DMS114 treated with DMSO at 0.1 percent for 48 hours (cell line): ENCODE data around the gene PPIL3.
"Not testable (repeated sequence)": the region's sequence is repeated elsewhere in the genome, so short reads cannot be mapped to it uniquely, and the experiment has no call there.

Source experiments
- DNase-seq: peaks from one replicate; lab custom pipeline; 2025; ENCODE audit not compliant: unreplicated experiment; lab: John Stamatoyannopoulos, UW

The PPIL3 gene

DNA sequence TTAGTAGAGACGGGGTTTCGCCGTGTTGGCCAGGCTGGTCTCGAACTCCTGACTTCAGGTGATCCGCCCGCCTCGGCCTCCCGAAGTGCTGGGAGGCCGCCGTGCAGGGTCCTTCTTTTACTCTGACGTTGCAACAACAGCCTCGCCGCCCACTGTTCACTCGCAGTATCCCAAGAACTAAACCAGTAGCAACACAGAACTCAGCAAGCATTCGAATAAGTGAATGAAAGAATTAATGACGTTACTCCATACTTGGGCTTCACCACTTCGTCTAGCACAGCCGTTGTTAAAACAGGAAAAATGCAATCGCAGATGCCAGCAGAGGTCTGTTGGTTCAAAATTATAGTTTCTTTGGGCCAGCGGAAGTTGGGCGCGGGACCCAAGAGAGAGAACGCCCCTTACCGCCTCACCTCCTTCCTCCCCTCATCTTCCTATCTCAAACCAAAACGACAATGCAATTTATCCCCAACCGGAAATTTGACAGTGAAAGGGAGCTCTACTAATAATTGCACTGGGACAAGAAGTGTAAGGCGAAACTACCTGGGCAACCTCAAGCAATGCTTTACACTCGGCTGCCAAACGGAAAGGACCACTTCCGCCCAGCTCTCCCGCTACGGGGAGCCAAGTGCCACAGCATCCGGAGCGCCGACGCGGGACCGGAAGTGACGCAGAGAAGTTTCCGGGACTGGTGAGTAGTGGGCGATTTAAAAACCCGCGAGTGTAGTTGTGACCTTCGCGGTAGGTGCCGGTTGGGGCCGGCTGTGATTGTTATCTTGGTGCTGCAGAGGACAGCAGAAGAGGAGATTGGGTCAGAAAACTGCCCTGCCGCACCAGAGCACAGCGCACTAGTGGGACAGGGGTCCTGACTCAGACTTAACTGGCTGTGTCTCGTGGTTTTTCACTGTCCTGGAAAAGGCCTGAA, at the start of gene PPIL3, which contains the start of gene NIF3L1:
PPIL3 (minus strand) TSS at position 374 of the 922 bp plus-strand sequence. CDS start 1,462 bp downstream, outside the sequence.
NIF3L1 (plus strand) TSS at position 668 of the 922 bp plus-strand sequence. CDS start 2,573 bp downstream, outside the sequence.
- peak; percentile 94 for DNase-seq

- no peak for DNase-seq
These were observed 42.2 kb upstream of the PPIL3 start for GRCh38 chr2:200930947-200931626.

- no peak for DNase-seq
These were observed 40.7 kb upstream of the PPIL3 start for GRCh38 chr2:200929334-200930249.

DNA sequence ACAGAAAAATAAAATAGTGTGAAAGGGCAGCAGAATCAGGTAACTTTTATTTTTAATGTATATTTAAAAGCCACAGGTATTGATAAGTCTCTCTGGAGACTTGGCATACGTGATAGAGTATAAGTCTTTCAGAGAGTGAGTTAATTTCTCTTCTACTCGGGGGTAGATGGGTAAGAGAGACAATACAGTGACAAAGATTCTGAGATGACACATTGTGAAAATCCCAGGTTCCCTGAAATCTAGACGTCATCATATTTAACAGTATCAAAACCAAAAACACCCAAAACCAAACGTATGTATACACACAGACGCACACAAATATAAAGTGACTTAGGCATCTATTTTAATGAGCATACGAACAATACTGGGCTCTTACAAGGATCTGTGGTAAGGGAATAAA, 33.6 kb upstream of the PPIL3 start:
- no peak for DNase-seq

- DNase-seq = no peak
These were observed 24.8 kb upstream of the PPIL3 start for GRCh38 chr2:200913654-200914053.

DNA sequence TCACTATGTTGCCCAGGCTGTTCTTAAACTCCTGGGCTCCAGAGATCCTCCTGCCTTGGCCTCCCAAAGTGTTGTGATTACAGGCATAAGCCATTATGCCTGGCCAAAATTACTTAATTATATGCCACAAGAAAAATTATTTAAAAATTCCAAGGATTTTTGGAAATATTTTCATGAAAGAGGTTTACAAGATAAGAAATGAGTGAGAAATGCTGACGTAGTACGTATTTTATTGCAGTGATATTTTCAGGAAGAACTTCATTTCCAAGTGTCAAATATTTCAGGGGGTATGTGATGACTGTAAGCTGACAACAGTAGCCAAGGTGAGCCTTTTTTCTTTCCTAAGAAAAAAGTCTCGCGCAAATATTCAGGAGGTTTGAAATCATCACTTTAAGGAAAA, 21.1 kb upstream of the PPIL3 start:
- no peak for DNase-seq

DNA sequence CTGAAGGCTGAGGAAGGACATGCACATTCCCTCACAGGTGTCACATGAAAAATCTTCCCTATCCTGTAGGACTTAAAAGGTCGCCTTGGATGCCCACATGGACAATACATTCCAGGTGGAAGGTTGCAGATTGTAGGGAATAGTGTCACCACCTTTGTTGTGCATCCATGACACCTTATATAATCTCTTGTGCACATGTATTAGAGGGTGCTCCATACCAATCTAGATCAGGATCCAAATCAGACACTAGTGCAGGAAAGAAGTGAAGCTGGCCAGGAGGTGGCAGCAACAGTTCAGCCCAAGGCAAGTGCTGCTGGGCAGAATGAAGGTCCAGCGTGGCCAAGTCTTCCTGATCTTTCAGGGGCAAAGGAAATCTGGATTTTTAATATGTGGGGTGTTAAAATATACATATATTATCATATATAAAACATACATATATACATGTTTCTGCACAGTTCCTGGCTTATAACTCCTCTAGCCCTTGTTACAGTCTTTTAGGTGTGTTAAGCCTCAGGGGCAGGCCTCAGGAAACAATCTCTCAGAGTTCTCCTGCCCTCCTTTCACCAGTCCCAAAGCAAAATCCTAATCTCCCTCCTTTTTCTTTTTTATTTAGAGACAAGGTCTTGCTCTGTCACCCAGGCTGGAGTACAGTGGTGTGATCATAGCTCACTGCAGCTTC, 16.9 kb upstream of the PPIL3 start:
- peak; percentile 70 for DNase-seq

- peak; percentile 74 for DNase-seq
These were observed 12.7 kb upstream of the PPIL3 start for GRCh38 chr2:200901459-200902072.

DNA sequence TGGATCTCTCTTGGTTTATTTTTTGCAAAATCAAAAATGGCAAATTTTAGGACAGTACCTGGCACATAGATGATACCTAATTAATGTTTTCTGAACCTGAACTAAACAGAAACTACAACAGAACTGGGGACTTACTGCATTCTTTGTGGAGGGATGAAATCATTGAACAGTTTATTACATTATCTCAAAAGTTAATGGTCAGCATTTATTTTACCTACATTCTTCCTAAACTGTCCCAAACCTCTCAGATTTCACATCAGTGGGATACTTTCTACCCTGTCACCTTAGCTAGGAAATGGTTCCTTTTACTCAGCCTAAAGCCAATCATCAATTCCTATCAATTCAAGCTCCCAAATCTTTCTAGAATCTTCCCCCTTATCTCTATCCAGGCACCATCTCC, 10.6 kb upstream of the PPIL3 start:
- DNase-seq = no peak

DNA sequence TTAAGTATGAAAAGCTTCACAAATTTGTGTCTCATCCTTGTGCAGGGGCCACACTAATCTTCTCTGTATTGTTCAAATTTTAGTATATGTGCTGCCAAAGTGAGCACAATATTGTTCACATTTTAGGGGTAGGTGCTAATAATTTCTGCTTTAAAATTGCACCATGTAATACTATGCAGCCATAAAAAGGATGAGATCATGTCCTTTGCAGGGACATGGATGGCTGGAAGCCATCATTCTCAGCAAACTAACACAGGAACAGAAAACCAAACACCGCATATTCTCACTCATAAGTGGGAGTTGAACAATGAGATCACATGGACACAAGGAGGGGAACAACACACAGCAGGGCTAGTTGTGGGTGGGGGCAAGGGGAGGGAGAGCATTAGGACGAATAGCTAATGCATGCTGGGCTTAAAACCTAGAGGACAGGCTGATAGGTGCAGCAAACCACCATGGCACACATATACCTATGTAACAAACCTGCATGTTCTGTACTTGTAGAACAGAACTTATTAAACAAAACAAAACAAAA, 7.1 kb downstream of the PPIL3 start:
- DNase-seq = not testable (repeated sequence)

DNA sequence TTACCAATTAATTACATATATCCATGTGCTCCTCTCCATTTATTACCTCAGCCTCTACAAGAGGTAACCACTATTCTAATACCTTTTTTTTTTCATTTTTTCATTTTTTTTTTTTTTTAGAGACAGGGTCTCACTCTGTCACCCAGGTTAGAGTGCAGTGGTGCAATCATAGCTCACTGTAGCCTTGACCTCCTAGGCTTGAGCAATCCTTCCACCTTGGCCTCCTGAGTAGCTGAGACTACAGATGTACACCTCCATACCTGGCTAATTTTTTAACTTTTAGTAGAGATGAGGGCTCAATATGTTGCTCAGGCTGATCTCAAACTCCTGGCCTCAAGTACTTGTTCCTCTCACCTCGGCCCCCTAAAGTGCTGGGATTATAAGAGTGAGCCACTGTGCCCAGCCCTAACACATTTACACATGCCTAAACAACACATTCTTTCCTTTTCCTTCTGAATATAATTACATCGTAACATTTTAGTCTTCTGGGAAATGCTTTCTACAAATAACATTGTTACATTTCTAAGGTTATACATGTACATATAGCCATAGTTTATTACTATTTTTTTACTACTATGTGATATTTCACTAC, 10.5 kb downstream of the PPIL3 start:
- DNase-seq = no peak

DNA sequence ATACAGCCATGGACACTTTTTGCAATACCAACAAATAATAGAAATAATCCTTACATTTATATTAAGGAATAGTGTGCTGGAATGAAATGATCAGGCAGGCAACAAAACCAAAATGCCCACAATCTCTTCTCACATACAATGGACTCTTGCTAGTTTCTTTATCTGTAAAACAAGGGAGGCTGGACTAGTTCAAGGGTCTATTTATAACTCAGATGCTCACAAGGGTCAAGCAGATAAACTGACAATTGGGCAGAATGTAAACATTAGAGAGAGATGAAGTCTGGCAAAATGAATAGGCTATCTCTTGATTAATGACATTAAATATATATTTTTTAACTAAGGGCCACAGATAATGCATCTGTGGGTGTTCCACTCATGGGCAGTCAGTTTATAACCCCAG, 11.4 kb downstream of the PPIL3 start:
- DNase-seq = no peak

DNA sequence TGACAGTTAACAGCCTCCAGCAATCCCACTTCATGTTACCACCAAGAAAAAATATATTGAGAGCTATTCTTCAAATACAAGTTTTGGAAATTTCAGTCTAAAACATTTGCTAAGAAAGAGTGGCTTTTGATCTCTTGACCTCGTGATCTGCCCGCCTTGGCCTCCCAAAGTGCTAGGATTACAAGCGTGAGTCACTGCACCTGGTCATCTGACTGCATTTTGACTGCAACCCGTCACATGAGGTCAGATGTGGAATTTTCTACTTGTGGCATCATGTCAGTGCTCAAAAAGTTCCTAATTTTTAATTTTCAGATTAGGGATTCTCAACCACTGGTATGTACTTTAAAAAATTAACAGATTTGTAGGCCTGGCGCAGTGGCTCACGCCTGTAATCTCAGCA, 15.3 kb downstream of the PPIL3 start:
- DNase-seq = no peak

DNA sequence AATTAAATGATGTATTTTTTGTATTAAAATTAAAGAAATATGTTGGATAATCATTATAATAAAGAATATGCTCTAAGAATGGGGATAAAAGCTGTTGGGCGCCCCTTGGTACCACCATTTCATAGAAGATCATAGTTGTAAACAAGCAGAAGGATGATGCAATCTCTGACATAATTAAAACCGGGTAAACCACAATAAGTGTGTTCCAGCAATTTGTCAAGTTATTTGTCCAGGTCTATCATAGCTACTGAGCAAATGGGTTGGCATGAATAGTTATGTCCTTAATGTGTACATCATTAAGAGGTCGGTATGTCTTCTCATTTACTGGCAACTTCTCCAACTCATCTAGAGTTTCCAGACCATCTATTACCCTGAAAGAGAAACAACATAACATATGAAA, 17.7 kb downstream of the PPIL3 start:
- DNase-seq = no peak

- DNase-seq = no peak
These were observed 19.9 kb downstream of the PPIL3 start for GRCh38 chr2:200869014-200869413.

GRCh38 chr2:200864176-200865034, 24.5 kb downstream of the PPIL3 start, which contains the start of gene CLK1:
TSS of gene CLK1 (minus strand) at chr2:200864658. CDS start at chr2:200861862, 2,796 bp downstream.
- DNase-seq = peak; percentile 68

DNA sequence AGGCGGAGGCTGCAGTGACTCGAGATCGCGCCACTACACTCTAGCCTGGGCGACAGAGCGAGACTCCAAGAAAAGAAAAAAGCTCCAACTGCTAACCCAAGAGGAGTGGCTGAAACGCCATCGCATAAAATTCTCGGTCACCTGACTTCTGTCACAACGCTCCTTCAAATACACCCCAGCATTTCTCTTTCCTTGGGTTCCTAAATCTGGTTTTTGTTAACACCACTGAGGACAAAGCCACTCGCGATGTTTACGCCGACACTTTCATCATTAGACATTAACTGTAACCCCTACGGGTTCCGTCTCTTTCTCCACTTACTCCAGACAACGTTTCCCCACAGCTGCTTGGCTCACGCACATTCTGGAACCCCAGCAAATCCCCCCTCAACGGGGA, 25.1 kb downstream of the PPIL3 start:
- no peak for DNase-seq

DNA sequence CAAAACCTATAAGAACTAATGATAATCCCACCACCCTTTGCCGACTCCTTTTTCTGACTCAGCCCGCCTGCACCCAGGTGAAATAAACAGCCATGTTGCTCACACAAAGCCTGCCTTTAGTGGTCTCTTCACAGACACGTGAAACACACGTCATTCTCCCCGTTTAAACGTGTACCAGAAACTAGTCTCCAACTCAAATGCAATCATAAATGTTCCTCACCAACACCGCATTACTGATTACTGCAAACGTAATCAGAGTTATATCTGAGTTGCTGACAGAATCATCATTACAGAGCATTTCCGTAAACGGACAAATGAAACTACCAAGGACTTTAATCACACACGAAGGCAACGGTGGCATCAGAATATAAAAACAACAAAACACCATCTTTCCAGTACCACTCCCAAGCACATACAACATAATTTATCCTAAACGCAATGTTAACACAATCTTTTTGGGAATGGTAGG, 26.3 kb downstream of the PPIL3 start:
- peak; percentile 26 for DNase-seq
